Common myeloid progenitor, CD34-positive (primary cell): Measurements from ENCODE around the gene SCNM1.

Experiments used
- CTCF ChIA-PET: fragments of 350-600 bp; sonication (Branson Sonifier 250); formaldehyde crosslinking; loops from one replicate; lab custom pipeline; 2021; ENCODE audit warnings: antibody characterized with exemption; lab: Charles Lee
- POLR2A ChIA-PET: fragments of 350-600 bp; sonication (Branson Sonifier 250); formaldehyde crosslinking; loops from one replicate; lab custom pipeline; 2021; ENCODE audit warnings: antibody characterized with exemption; lab: Charles Lee
- DNase-seq, 3 donors: peaks; one replicate each; pipeline versions ENCODE4 v3.0.0 to v3.0.0-alpha.2; 2013
- H3K27ac ChIP-seq, 2 experiments: 1 replicate in 1 of 2; 2 replicates in 1 of 2; pipeline ENCODE4 v1.7.0; 2013; ENCODE audit warnings: inconsistent platforms in 2 of 2, low read length in 2 of 2, mild to moderate bottlenecking in 2 of 2, low read depth in 1 of 2, moderate library complexity in 1 of 2; ENCODE audit not compliant: severe bottlenecking in 2 of 2, insufficient read depth in 1 of 2, poor library complexity in 1 of 2
- H3K27me3 ChIP-seq, 5 experiments: replicated peaks in 2 of 5; 1 replicate in 3 of 5; 2 replicates in 2 of 5; pipeline versions ENCODE4 v1.6.1 to v1.7.0; 2013; ENCODE audit warnings: low read length in 4 of 5, mild to moderate bottlenecking in 2 of 5, moderate library complexity in 2 of 5, inconsistent platforms in 1 of 5; ENCODE audit not compliant: insufficient read depth in 5 of 5, control insufficient read depth in 4 of 5
- H3K36me3 ChIP-seq, 4 experiments: 1 replicate in 2 of 4; 2 replicates in 2 of 4; pipeline versions ENCODE4 v1.6.1 to v1.7.0; 2013; ENCODE audit warnings: low read length in 3 of 4, control low read depth in 1 of 4, mild to moderate bottlenecking in 1 of 4; ENCODE audit not compliant: control insufficient read depth in 4 of 4, insufficient read depth in 4 of 4
- H3K4me1 ChIP-seq, 4 experiments: 1 replicate in 3 of 4; 2 replicates in 1 of 4; pipeline versions ENCODE4 v1.6.1 to v1.7.1; 2013; ENCODE audit warnings: low read length in 3 of 4, mild to moderate bottlenecking in 3 of 4, control low read depth in 1 of 4, inconsistent platforms in 1 of 4, moderate library complexity in 1 of 4; ENCODE audit not compliant: control insufficient read depth in 4 of 4, insufficient read depth in 4 of 4; ENCODE audit errors: control extremely low read depth in 1 of 4
- H3K4me3 ChIP-seq, 7 experiments: 1 replicate in 4 of 7; 2 replicates in 3 of 7; pipeline versions ENCODE4 v1.5.1 to v1.7.0; 2013; ENCODE audit warnings: mild to moderate bottlenecking in 7 of 7, low read length in 6 of 7, moderate library complexity in 6 of 7, inconsistent platforms in 2 of 7, low read depth in 2 of 7, control low read depth in 1 of 7; ENCODE audit not compliant: insufficient read depth in 4 of 7, control insufficient read depth in 1 of 7; ENCODE audit errors: extremely low read depth in 1 of 7
- H3K9me3 ChIP-seq, 5 experiments: 1 replicate in 4 of 5; 2 replicates in 1 of 5; pipeline versions ENCODE4 v1.6.1 to v1.7.1; 2013; ENCODE audit warnings: low read length in 4 of 5, mild to moderate bottlenecking in 2 of 5, inconsistent platforms in 1 of 5, low read depth in 1 of 5, moderate library complexity in 1 of 5; ENCODE audit not compliant: control insufficient read depth in 4 of 5, insufficient read depth in 2 of 5; ENCODE audit errors: control extremely low read depth in 1 of 5
- WGBS: methylation state at CpG from one replicate; pipeline ENCODE4 v1.1.5; 2013; ENCODE audit not compliant: insufficient coverage; 5-methylcytosine and 5-hydroxymethylcytosine counted together

SCNM1 gene

DNA sequence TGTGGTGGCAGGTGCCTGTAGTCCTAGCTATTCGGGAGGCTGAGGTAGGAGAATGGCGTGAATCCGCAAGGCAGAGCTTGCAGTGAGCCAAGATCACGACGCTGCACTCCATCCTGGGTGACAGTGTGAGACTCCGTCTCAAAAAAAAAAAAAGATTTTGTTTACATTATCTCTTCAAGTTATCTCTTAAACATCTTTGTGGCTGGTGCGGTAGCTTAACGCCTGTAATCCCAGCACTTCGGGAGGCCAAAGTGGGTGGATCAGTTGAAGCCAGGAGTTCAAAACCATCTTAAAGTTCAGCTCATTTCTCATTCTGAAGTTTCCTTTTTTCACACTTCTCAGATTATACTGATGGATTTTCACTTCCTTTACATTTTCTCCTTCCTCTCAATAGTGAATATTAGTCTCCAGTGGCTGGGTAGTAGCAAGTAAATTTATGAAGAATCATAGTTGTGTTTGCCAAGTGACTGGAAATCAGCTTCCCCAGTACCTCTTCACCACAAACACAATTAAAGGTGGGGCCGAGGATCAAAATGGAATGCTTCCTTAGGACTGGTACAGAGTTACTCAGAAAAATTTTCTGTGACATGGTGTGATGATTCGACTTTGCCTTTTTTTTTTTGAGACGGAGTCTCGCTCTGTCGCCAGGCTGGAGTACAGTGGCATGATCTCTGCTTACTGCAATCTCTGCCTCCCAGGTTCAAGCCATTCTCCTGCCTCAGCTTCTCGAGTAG, 46.2 kb downstream of the SCNM1 start:
- Histone ChIP-seq H3K4me1 (no peaks in the 10 kb centered on the region), H3K9me3 (no peaks in the 10 kb centered on the region), H3K27ac (no peak overlapping the region), H3K27me3 (no peaks in the 10 kb centered on the region), H3K4me3 (no peak overlapping the region), H3K36me3 (peaks cover 5 to 26% (median 16%) of the 10 kb centered on the region in 4 experiments)
- no peak for DNase-seq
- POLR2A ChIA-PET = no interaction called here
- 95% methylated on average over 7 of the region's 15 CpGs for WGBS
- CTCF ChIA-PET = interaction anchor here (0.6 to 1.9 kb wide), 9 partner anchors 13 to 1803 kb away, joined by 3 to 6 read pairs (median 3); no protein-coding TSS in a partner anchor

DNA sequence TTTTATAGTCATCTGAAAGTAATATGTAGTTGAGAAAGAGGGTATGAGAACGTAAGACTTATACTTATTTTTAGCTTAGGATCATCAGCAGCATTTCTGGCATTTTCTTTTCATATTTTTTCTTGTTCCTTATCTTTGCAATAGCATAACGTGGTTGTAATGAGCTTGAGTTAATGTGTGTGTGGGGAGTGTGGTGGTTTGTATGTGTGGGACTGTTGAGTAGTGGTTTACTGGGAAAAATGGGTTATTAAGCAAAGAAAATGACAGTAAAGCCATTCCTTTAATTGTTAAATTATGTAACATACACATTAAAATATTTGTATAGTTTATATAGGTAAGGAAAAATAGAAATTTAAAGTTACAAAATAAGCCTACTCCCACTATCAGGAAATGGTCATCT, 47.6 kb downstream of the SCNM1 start:
- ChIA-PET POLR2A (no interaction called here), CTCF (interaction anchor here (1.0 kb wide), 1 partner anchor 14 kb away, joined by 4 read pairs; no protein-coding TSS in a partner anchor)
- no peaks in the 10 kb centered on the region for H3K9me3 ChIP-seq
- no peak overlapping the region for H3K27ac ChIP-seq
- no peaks in the 10 kb centered on the region for H3K4me1 ChIP-seq
- H3K27me3 ChIP-seq = no peaks in the 10 kb centered on the region
- H3K4me3 ChIP-seq = no peak overlapping the region
- DNase-seq = no peak
- H3K36me3 ChIP-seq = peaks cover 5 to 18% (median 9%) of the 10 kb centered on the region in 4 experiments
- WGBS = no CpG with 5 or more reads among the region's 2 CpGs
